ENCODE measurements around the gene PLA1A. TPM values are rescaled to one million over a fixed set of nuclear protein-coding genes. Genes with fewer than 3 reads are reported as not detected.

Gene PLA1A
- total RNA-seq, 1 experiment from 2014 or later = not detected

- Histone ChIP-seq H3K9me3 (ENCODE audit: low read length) (no peaks in the 10 kb centered on the region), H3K9me2 (replicated peaks; ENCODE audit: insufficient read depth, low read length) (no peaks in the 10 kb centered on the region), H3K4me2 (ENCODE audit: low read depth, low read length, poor library complexity, severe bottlenecking) (no peak overlapping the region), H3K9ac (ENCODE audit: low read length) (no peak overlapping the region), H3K4me3 (ENCODE audit: low read length) (no peak overlapping the region), H3K79me2 (ENCODE audit: low read length) (no peaks in the 10 kb centered on the region), H3K27me3 (ENCODE audit: low read length) (peaks cover 3% of the 10 kb centered on the region; the same call in 1 of the 2 replicates), H3K36me3 (ENCODE audit: insufficient read depth, low read length) (no peaks in the 10 kb centered on the region), H3K27ac (ENCODE audit: low read length) (no peak overlapping the region), H3K4me1 (ENCODE audit: low read length) (no peaks in the 10 kb centered on the region), H2AFZ (ENCODE audit: low read length) (no peak overlapping the region), H4K20me1 (ENCODE audit: insufficient read depth, low read depth, low read length) (no peaks in the 10 kb centered on the region)
- no peak for DNase-seq
Observed at GRCh38 chr3:119624002-119624720, 26.5 kb downstream of the PLA1A start.

- Histone ChIP-seq H3K9ac (ENCODE audit: low read length) (no peak overlapping the region), H3K9me2 (replicated peaks; ENCODE audit: insufficient read depth, low read length) (no peaks in the 10 kb centered on the region), H3K9me3 (ENCODE audit: low read length) (no peaks in the 10 kb centered on the region), H3K79me2 (ENCODE audit: low read length) (no peaks in the 10 kb centered on the region), H3K4me2 (ENCODE audit: low read depth, low read length, poor library complexity, severe bottlenecking) (no peak overlapping the region), H3K4me3 (ENCODE audit: low read length) (no peak overlapping the region), H4K20me1 (ENCODE audit: insufficient read depth, low read depth, low read length) (no peaks in the 10 kb centered on the region), H3K27ac (ENCODE audit: low read length) (no peak overlapping the region), H3K4me1 (ENCODE audit: low read length) (no peaks in the 10 kb centered on the region), H2AFZ (ENCODE audit: low read length) (no peak overlapping the region), H3K36me3 (ENCODE audit: insufficient read depth, low read length) (no peaks in the 10 kb centered on the region), H3K27me3 (ENCODE audit: low read length) (peaks cover 4% of the 10 kb centered on the region; the same call in 1 of the 2 replicates)
- DNase-seq = no peak
Observed at GRCh38 chr3:119625451-119626153, 27.9 kb downstream of the PLA1A start.

GRCh38 chr3:119626196-119626595, 28.5 kb downstream of the PLA1A start:
- H3K4me3 ChIP-seq (ENCODE audit: low read length) = no peak overlapping the region
- no peak overlapping the region for H3K27ac ChIP-seq (ENCODE audit: low read length)
- H3K36me3 ChIP-seq (ENCODE audit: insufficient read depth, low read length) = no peaks in the 10 kb centered on the region
- H3K27me3 ChIP-seq (ENCODE audit: low read length) = peaks cover 4% of the 10 kb centered on the region; the same call in 1 of the 2 replicates
- no peak overlapping the region for H3K4me2 ChIP-seq (ENCODE audit: low read depth, low read length, poor library complexity, severe bottlenecking)
- no peaks in the 10 kb centered on the region for H3K9me2 ChIP-seq (replicated peaks; ENCODE audit: insufficient read depth, low read length)
- no peaks in the 10 kb centered on the region for H4K20me1 ChIP-seq (ENCODE audit: insufficient read depth, low read depth, low read length)
- H3K4me1 ChIP-seq (ENCODE audit: low read length) = no peaks in the 10 kb centered on the region
- no peaks in the 10 kb centered on the region for H3K9me3 ChIP-seq (ENCODE audit: low read length)
- no peaks in the 10 kb centered on the region for H3K79me2 ChIP-seq (ENCODE audit: low read length)
- H3K9ac ChIP-seq (ENCODE audit: low read length) = no peak overlapping the region
- no peak overlapping the region for H2AFZ ChIP-seq (ENCODE audit: low read length)
- DNase-seq = no peak

GRCh38 chr3:119627461-119627860, 29.8 kb downstream of the PLA1A start:
- Histone ChIP-seq H3K9me2 (replicated peaks; ENCODE audit: insufficient read depth, low read length) (no peaks in the 10 kb centered on the region), H2AFZ (ENCODE audit: low read length) (no peak overlapping the region), H3K9ac (ENCODE audit: low read length) (no peak overlapping the region), H3K27me3 (ENCODE audit: low read length) (peaks cover 4% of the 10 kb centered on the region; the same call in 1 of the 2 replicates), H3K9me3 (ENCODE audit: low read length) (no peaks in the 10 kb centered on the region), H3K36me3 (ENCODE audit: insufficient read depth, low read length) (no peaks in the 10 kb centered on the region), H3K27ac (ENCODE audit: low read length) (no peak overlapping the region), H3K4me3 (ENCODE audit: low read length) (no peak overlapping the region), H3K4me1 (ENCODE audit: low read length) (no peaks in the 10 kb centered on the region), H3K79me2 (ENCODE audit: low read length) (no peaks in the 10 kb centered on the region), H3K4me2 (ENCODE audit: low read depth, low read length, poor library complexity, severe bottlenecking) (no peak overlapping the region), H4K20me1 (ENCODE audit: insufficient read depth, low read depth, low read length) (no peaks in the 10 kb centered on the region)
- DNase-seq = no peak

- Histone ChIP-seq H3K4me2 (ENCODE audit: low read depth, low read length, poor library complexity, severe bottlenecking) (no peak overlapping the region), H3K9ac (ENCODE audit: low read length) (no peak overlapping the region), H3K27ac (ENCODE audit: low read length) (no peak overlapping the region), H3K4me1 (ENCODE audit: low read length) (no peaks in the 10 kb centered on the region), H2AFZ (ENCODE audit: low read length) (no peak overlapping the region), H3K27me3 (ENCODE audit: low read length) (peaks cover 4% of the 10 kb centered on the region; the same call in 1 of the 2 replicates), H3K9me3 (ENCODE audit: low read length) (no peaks in the 10 kb centered on the region), H3K79me2 (ENCODE audit: low read length) (no peaks in the 10 kb centered on the region), H3K9me2 (replicated peaks; ENCODE audit: insufficient read depth, low read length) (no peaks in the 10 kb centered on the region), H3K36me3 (ENCODE audit: insufficient read depth, low read length) (no peaks in the 10 kb centered on the region), H3K4me3 (ENCODE audit: low read length) (no peak overlapping the region), H4K20me1 (ENCODE audit: insufficient read depth, low read depth, low read length) (no peaks in the 10 kb centered on the region)
- DNase-seq = no peak
Observed at GRCh38 chr3:119628390-119628789, 30.7 kb downstream of the PLA1A start.

- Histone ChIP-seq H3K36me3 (ENCODE audit: insufficient read depth, low read length) (no peaks in the 10 kb centered on the region), H3K9me3 (ENCODE audit: low read length) (no peaks in the 10 kb centered on the region), H4K20me1 (ENCODE audit: insufficient read depth, low read depth, low read length) (no peaks in the 10 kb centered on the region), H3K4me3 (ENCODE audit: low read length) (no peak overlapping the region), H3K4me2 (ENCODE audit: low read depth, low read length, poor library complexity, severe bottlenecking) (no peak overlapping the region), H3K27ac (ENCODE audit: low read length) (no peak overlapping the region), H3K4me1 (ENCODE audit: low read length) (no peaks in the 10 kb centered on the region), H2AFZ (ENCODE audit: low read length) (no peak overlapping the region), H3K9ac (ENCODE audit: low read length) (no peak overlapping the region), H3K27me3 (ENCODE audit: low read length) (peaks cover 4% of the 10 kb centered on the region; the same call in 1 of the 2 replicates), H3K79me2 (ENCODE audit: low read length) (no peaks in the 10 kb centered on the region), H3K9me2 (replicated peaks; ENCODE audit: insufficient read depth, low read length) (no peaks in the 10 kb centered on the region)
- DNase-seq = no peak
Observed at GRCh38 chr3:119628816-119629445, 31.2 kb downstream of the PLA1A start.

- Histone ChIP-seq H3K4me1 (ENCODE audit: low read length) (no peaks in the 10 kb centered on the region), H3K27me3 (ENCODE audit: low read length) (peaks cover 4% of the 10 kb centered on the region; the same call in 1 of the 2 replicates), H3K9me3 (ENCODE audit: low read length) (no peaks in the 10 kb centered on the region), H3K27ac (ENCODE audit: low read length) (no peak overlapping the region), H3K36me3 (ENCODE audit: insufficient read depth, low read length) (no peaks in the 10 kb centered on the region), H3K9ac (ENCODE audit: low read length) (no peak overlapping the region), H3K9me2 (replicated peaks; ENCODE audit: insufficient read depth, low read length) (no peaks in the 10 kb centered on the region), H3K4me2 (ENCODE audit: low read depth, low read length, poor library complexity, severe bottlenecking) (no peak overlapping the region), H4K20me1 (ENCODE audit: insufficient read depth, low read depth, low read length) (no peaks in the 10 kb centered on the region), H3K79me2 (ENCODE audit: low read length) (no peaks in the 10 kb centered on the region), H3K4me3 (ENCODE audit: low read length) (no peak overlapping the region), H2AFZ (ENCODE audit: low read length) (no peak overlapping the region)
- DNase-seq = no peak
Observed at GRCh38 chr3:119630128-119630879, 32.6 kb downstream of the PLA1A start.
